GM23248 (cell line): ENCODE measurements around the gene CENPT. TPM values are rescaled to one million over a fixed set of nuclear protein-coding genes. Genes with fewer than 3 reads are reported as not detected.

Source experiments
- DNase-seq: peaks from one replicate; pipeline ENCODE4 v3.0.0-alpha.2; 2015
- H2AFZ ChIP-seq: fragments of 200-600 bp; sonication (generic); 2 replicates; pipeline ENCODE4 v1.6.1; 2016; ENCODE audit warnings: antibody characterized with exemption
- H3F3A ChIP-seq: fragments of 200-600 bp; sonication (generic); 2 replicates; pipeline ENCODE4 v1.6.1; 2016; ENCODE audit warnings: mild to moderate bottlenecking, antibody characterized with exemption, mixed run types; ENCODE audit not compliant: insufficient read depth
- H3K27ac ChIP-seq: fragments of 200-600 bp; sonication (generic); 2 replicates; pipeline ENCODE4 v1.5.1; 2016; ENCODE audit warnings: mild to moderate bottlenecking
- H3K27me3 ChIP-seq: fragments of 200-600 bp; sonication (generic); replicated peaks from 2 replicates; pipeline ENCODE4 v1.6.1; 2016; ENCODE audit warnings: mild to moderate bottlenecking; ENCODE audit not compliant: insufficient read depth
- H3K36me3 ChIP-seq: fragments of 200-600 bp; sonication (generic); 2 replicates; pipeline ENCODE4 v1.6.1; 2016; ENCODE audit warnings: low read depth, mild to moderate bottlenecking
- H3K4me1 ChIP-seq: fragments of 200-600 bp; sonication (generic); 2 replicates; pipeline ENCODE4 v1.6.1; 2016; ENCODE audit warnings: mild to moderate bottlenecking; ENCODE audit not compliant: insufficient read depth
- H3K4me2 ChIP-seq: fragments of 200-600 bp; sonication (generic); one replicate; pipeline ENCODE4 v1.6.1; 2016; ENCODE audit warnings: mild to moderate bottlenecking; ENCODE audit not compliant: unreplicated experiment
- H3K4me3 ChIP-seq: fragments of 200-600 bp; sonication (generic); 2 replicates; pipeline ENCODE4 v1.5.1; 2016; ENCODE audit warnings: mild to moderate bottlenecking
- H3K79me2 ChIP-seq: fragments of 200-600 bp; sonication (generic); 2 replicates; pipeline ENCODE4 v1.6.1; 2016; ENCODE audit warnings: mild to moderate bottlenecking; ENCODE audit not compliant: insufficient read depth
- H3K9ac ChIP-seq: fragments of 200-600 bp; sonication (generic); 2 replicates; pipeline ENCODE4 v1.6.1; 2016; ENCODE audit warnings: mild to moderate bottlenecking
- H3K9me2 ChIP-seq: fragments of 200-600 bp; sonication (generic); 2 replicates; pipeline ENCODE4 v1.6.1; 2016; ENCODE audit warnings: mixed run types, mild to moderate bottlenecking, moderate library complexity; ENCODE audit not compliant: insufficient read depth
- H3K9me3 ChIP-seq: fragments of 200-600 bp; sonication (generic); one replicate; pipeline ENCODE4 v1.6.1; 2017; ENCODE audit warnings: low read depth
- H4K20me1 ChIP-seq: fragments of 200-600 bp; sonication (generic); 2 replicates; pipeline ENCODE4 v1.6.0; 2016; ENCODE audit not compliant: insufficient read depth
- EZH2 ChIP-seq: fragments of 200-600 bp; sonication (generic); IDR thresholded peaks from 2 replicates; pipeline ENCODE4 v1.6.1; 2018; ENCODE audit warnings: antibody characterized with exemption, mild to moderate bottlenecking; ENCODE audit not compliant: insufficient read depth, poor library complexity, severe bottlenecking
- EZH2phosphoT487 ChIP-seq: fragments of 200-600 bp; sonication (generic); IDR thresholded peaks from 2 replicates; pipeline ENCODE4 v1.6.1; 2018; ENCODE audit warnings: antibody characterized with exemption, moderate library complexity, mild to moderate bottlenecking, low read depth; ENCODE audit not compliant: insufficient read depth
- WGBS, 2 experiments: methylation state at CpG; one replicate each; pipeline ENCODE4 v1.1.6; 2015 to 2017; ENCODE audit warnings: low lambda C conversion rate in 2 of 2, low coverage in 1 of 2; ENCODE audit errors: missing lambda C conversion rate in 2 of 2; 5-methylcytosine and 5-hydroxymethylcytosine counted together
- in situ Hi-C: fragments of 300-500 bp; cut with MboI; formaldehyde crosslinking; loops from 2 replicates; pipeline ENCODE4 v1.15.0; 2020
- polyA plus RNA-seq: library from polyadenylated mRNA; unstranded; fragments of >200 nt; fragmentation: Nextera tagmentation; extraction: Ambion mirVana; gene quantifications from 2 replicates; pipeline ENCODE4 v1.2.1, GENCODE V29; 2016
- total RNA-seq: library from RNA; depleted of rRNA; stranded (reverse); fragments of >200 nt; shearing (Covaris generic); gene quantifications from 2 replicates; pipeline ENCODE4 v1.2.3, GENCODE V29; 2014

CENPT gene
- total and polyA plus RNA-seq, 2 experiments from 2014 or later = 53.4 to 63.1 TPM

GRCh38 chr16:67873435-67874370 lies 26.2 kb upstream of the CENPT start:
- Histone ChIP-seq H3K9me2 (no peaks in the 10 kb centered on the region), H2AFZ (peak overlapping the region; percentile 74), H3K9me3 (no peaks in the 10 kb centered on the region), H3K79me2 (peaks cover 54% of the 10 kb centered on the region), H4K20me1 (no peaks in the 10 kb centered on the region), H3K4me1 (peaks cover 9% of the 10 kb centered on the region), H3K27ac (peak overlapping the region; percentile 71), H3K9ac (peak overlapping the region; percentile 95), H3F3A (peaks cover 25% of the 10 kb centered on the region), H3K27me3 (no peaks in the 10 kb centered on the region), H3K4me2 (peak overlapping the region; percentile 84), H3K36me3 (peaks cover 13% of the 10 kb centered on the region; the same call in 1 of the 2 replicates), H3K4me3 (peak overlapping the region; percentile 78)
- 11% methylated on average over 20 to 23 of the region's 23 CpGs for WGBS, 2 experiments
- in situ Hi-C loops = no loop called here
- TF ChIP-seq EZH2phosphoT487 = no peak
- peak; percentile 60 for DNase-seq

GRCh38 chr16:67872631-67873434 lies 25.3 kb upstream of the CENPT start, which contains the start of gene EDC4:
Gene EDC4 (plus strand): TSS chr16:67873052. CDS start chr16:67873262, 210 bp downstream.
- in situ Hi-C loops = no loop called here
- no peaks in the 10 kb centered on the region for H3K9me2 ChIP-seq
- H3F3A ChIP-seq = peaks cover 25% of the 10 kb centered on the region
- peak within 1 kb of the TSS; percentile 78 for H3K4me3 ChIP-seq
- H4K20me1 ChIP-seq = no peaks in the 10 kb centered on the region
- H3K36me3 ChIP-seq = peaks cover 16% of the 10 kb centered on the region; the same call in 1 of the 2 replicates
- H3K4me2 ChIP-seq = peak within 1 kb of the TSS; percentile 84
- H3K27ac ChIP-seq = peak within 1 kb of the TSS; percentile 71
- H3K27me3 ChIP-seq = no peaks in the 10 kb centered on the region
- H3K79me2 ChIP-seq = peaks cover 60% of the 10 kb centered on the region
- H3K4me1 ChIP-seq = peaks cover 9% of the 10 kb centered on the region
- TF ChIP-seq EZH2 (no peak), EZH2phosphoT487 (no peak)
- H3K9ac ChIP-seq = peak within 1 kb of the TSS; percentile 95
- no peaks in the 10 kb centered on the region for H3K9me3 ChIP-seq
- 5 to 6% methylated on average over 36 to 42 of the region's 72 CpGs for WGBS, 2 experiments
- DNase-seq = peak; percentile 91
- peak within 1 kb of the TSS; percentile 74 for H2AFZ ChIP-seq

- Histone ChIP-seq H3K27me3 (no peaks in the 10 kb centered on the region), H3K4me1 (peaks cover 9% of the 10 kb centered on the region), H3K4me2 (no peak overlapping the region), H3K27ac (peak overlapping the region; percentile 71), H3K9ac (peak overlapping the region; percentile 95), H3K9me2 (no peaks in the 10 kb centered on the region), H3K9me3 (no peaks in the 10 kb centered on the region), H4K20me1 (no peaks in the 10 kb centered on the region), H3K79me2 (peaks cover 60% of the 10 kb centered on the region), H3K36me3 (peaks cover 22% of the 10 kb centered on the region; the same call in 1 of the 2 replicates), H3F3A (peaks cover 25% of the 10 kb centered on the region), H3K4me3 (peak overlapping the region; percentile 78; the same call in 1 of the 2 replicates), H2AFZ (0 out of 2 replicates have a peak overlapping the region, but pooled peaks have one; percentile 74)
- no peak for DNase-seq
- no peak for TF ChIP-seq EZH2phosphoT487
- TF ChIP-seq EZH2 = no peak
- in situ Hi-C loops = no loop called here
- WGBS, 2 experiments = 25 to 33% methylated on average over 2 of the region's 2 CpGs
These were observed 24.7 kb upstream of the CENPT start for GRCh38 chr16:67872131-67872630.

- no peak overlapping the region for H3K27ac ChIP-seq
- no peak overlapping the region for H3K4me3 ChIP-seq
- in situ Hi-C loops = no loop called here
- H3K4me1 ChIP-seq = peaks cover 9% of the 10 kb centered on the region
- TF ChIP-seq EZH2phosphoT487 (no peak), EZH2 (no peak)
- no peak overlapping the region for H3K9ac ChIP-seq
- no peaks in the 10 kb centered on the region for H3K27me3 ChIP-seq
- H2AFZ ChIP-seq = no peak overlapping the region
- DNase-seq = no peak
- H3K4me2 ChIP-seq = no peak overlapping the region
- H4K20me1 ChIP-seq = no peaks in the 10 kb centered on the region
- H3K79me2 ChIP-seq = peaks cover 60% of the 10 kb centered on the region
- 67 to 74% methylated on average over 3 of the region's 3 CpGs for WGBS, 2 experiments
- H3F3A ChIP-seq = peaks cover 25% of the 10 kb centered on the region
- H3K9me3 ChIP-seq = no peaks in the 10 kb centered on the region
- no peaks in the 10 kb centered on the region for H3K9me2 ChIP-seq
- peaks cover 30% of the 10 kb centered on the region; the same call in 1 of the 2 replicates for H3K36me3 ChIP-seq
These were observed 23.8 kb upstream of the CENPT start for GRCh38 chr16:67871256-67871655.
